GM19468 (cell line): ENCODE results near the gene SGMS1.
"Not testable (repeated sequence)": the region's sequence is repeated elsewhere in the genome, so short reads cannot be mapped to it uniquely, and the experiment has no call there.

Experiments used
- ATAC-seq: cut with Tn5 transposase; IDR thresholded peaks from one replicate; pipeline ENCODE4 v1.9.1; 2021; ENCODE audit warnings: mild to moderate bottlenecking, moderate library complexity, moderate number of reproducible peaks; ENCODE audit not compliant: unreplicated experiment; ENCODE audit errors: extremely low read depth

Gene SGMS1

DNA sequence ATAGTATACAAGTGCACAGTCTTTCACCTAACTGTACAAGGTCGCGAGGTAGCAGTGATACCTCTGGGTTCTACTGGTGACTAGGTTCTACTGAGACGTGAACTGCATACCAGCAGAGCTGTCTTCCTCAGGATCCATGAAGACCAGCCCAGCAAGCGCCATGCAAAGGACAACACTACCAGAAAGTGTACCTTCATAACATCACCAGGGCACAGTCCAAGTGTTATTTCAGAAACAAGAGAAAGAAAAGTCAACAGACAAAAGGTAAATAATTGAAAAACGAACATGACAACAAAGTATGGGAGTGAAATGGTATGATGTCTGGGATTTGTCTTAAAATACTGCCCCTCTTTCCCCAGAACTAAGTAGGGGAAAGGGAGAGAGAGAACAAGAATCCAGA lies 231.3 kb downstream of the SGMS1 start:
- ATAC-seq, result no peak

DNA sequence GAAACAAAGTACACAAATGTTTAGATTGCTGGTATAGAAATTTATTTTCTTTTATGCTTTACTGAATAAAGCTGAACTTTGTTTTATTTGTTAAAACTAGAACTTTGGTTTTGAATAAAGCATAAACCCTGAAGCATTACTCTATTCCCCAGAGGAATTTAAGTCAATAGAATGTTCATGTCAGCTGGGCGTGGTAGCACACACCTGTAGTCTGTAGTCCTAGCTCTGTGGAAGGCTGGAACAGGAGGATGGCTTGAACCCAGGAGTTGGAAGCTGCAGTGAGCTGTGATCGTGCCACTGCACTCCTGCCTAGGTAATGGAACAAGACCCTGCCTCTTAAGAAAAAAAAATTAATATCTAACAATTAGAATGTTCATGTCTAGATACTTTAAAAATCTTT lies 233.5 kb downstream of the SGMS1 start:
- ATAC-seq, result no peak

DNA sequence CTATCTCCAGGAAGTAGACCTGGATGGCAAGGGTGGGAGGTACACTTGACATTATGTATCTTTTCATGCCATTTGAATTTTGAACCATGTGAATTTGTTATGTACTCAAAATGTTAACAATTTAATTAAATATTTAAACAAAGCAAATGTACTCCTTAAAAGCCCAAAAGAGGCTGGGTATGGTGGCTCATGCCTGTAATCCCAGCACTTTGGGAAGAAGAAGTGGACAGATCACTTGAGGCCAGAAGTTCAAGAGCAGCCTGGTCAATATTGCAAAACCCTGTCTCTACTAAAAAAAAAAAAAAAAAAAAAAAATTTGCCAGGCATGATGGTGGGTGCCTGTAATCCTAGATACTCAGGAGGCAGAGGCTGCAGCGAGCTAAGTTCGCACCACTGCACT lies 235.6 kb downstream of the SGMS1 start:
- ATAC-seq, result no peak

DNA sequence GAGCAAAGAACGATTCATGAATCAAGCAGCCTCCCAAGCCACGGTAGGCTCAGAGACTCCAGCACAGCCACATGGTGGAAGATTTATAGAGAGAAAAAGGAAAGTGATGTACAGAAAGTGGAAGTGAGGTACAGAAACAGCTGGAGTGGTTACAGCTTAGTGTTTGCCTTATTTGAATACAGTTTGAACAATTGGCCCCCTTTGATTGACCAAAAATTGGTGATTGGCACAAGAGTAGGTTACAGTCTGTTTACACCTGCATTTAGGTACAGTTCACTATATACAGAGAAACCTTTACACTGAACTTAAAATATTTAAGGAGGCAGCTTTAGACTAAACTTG lies 236.1 kb downstream of the SGMS1 start:
- ATAC-seq, result peak; percentile 39

DNA sequence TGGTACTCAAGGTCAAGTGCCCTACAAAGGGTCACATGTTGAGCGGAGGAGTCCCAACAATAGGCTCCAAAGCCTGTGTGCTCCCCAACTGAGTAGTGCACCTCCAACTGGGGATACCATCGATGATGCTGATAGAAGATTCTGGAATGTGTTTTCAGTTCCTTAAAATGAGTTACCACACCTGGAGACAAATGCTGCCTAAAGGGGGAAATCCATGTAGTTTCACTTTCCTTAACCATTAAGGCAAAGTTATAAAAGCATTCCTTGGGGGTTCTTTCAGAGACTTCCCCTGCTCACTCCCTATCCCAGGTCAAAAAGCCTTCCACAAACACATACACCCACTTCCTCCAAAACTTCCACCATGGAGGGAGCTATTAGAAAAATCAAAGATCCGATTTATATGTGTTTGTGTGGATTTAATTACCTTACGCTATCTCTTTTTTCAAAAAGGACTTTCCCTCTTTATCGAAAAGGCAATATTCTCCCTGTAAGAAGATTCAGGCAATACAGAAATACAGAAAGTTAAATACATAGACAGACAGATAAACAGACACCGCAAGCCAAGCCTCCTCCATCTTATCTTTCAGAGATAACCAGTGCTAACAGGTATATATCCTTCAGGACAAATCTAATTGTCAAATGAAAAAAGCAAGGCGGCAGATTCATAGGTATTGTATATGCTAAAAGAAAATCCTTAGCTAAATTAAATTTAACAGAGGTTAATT lies 236.6 kb downstream of the SGMS1 start:
- ATAC-seq, result no peak

DNA sequence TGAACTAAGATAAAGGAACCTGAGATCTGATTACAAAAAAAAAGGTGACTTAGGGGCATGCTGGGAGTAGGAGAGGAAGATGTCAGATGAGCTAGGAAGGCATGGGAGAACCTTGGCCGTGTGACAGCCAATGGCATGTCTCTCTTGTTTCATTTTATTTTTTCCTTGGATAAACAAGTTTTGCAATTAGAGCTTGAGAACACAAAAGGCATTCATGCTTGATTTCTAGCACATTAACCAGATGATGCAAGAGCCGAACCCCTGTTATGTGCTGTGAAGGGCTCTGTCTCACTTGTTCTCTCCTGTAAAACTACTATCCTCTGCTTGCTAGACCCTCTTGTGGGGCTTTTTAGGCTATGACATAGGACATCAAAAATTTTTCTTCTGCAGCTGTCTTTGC lies 238.1 kb downstream of the SGMS1 start:
- no peak for ATAC-seq

DNA sequence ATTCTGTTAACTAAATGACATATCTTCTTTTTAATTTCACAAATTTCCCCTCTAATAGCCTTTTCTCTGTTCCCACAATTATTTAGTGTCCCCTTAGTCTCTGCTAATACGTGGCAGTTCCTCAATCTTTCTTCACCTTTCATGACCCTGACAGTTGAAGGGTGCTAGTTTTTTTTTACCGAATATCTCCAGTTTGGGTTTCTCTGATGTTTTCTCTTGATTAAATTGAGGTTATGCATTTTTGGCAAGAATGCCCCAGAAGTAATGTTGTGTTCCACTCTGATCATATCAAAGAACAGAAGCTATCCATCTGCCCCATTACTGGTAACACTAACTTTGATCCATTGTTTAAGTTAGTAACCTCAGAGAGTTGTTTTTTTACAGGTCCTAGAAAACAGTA lies 238.9 kb downstream of the SGMS1 start:
- ATAC-seq, result no peak

DNA sequence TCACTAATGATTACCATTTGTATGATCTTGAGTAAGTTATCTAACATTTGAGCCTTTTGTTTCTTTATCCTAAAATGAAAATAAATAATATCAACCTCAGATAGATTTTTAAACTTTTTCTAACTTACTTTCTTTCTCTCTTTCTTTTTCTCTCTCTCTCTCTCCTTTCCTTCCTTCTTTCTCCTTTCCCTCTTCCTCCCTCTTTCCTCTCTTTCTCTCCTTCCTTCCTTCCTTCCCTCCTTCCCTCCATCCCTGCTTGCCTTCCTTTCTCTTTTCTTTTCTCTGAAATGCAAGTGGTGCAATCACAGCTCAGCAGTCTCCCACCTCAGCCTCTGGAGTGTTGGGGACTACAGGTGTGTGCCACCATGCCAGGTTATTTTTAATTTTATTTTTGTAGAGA lies 239.5 kb downstream of the SGMS1 start:
- ATAC-seq, result no peak

DNA sequence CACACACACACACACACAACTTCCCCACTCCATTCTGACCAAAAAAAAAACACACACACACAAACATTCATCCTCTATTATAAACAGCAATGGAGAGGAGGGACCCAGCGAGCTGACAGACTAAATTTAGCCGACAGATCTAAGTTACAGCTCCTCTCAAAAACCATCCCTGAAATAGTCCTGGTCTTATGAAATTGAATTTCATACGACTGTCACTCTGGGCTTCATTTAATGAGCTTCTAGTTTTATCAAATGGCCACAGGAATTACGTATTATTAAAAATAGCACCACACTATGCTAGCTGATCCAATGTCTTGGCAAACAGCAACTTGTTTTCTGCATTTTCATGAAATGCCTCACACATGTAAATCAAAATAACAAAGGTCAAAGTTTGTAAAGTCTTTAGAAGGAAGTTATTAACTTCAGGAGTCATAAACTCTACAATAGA lies 241.2 kb downstream of the SGMS1 start:
- no peak for ATAC-seq

DNA sequence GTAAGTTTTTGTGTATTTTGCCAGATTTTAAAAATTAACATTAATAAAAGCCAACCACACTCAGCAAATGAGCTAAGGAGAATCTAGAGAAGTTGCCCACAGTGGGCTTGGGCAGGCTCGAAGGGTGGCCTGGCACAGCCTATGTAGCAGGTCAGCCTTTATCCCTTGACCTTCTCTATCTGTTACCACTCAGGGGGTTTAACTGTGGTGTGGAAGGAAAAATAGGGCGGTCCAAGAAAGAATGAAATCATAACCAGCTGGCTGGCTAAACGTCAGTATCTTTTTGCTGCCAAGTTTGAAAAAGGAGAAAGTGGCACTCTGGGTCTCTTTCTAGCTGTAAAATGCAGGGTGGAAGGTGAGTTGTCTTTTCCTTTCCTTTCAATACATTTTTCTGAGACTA lies 242.1 kb downstream of the SGMS1 start:
- ATAC-seq, result no peak

DNA sequence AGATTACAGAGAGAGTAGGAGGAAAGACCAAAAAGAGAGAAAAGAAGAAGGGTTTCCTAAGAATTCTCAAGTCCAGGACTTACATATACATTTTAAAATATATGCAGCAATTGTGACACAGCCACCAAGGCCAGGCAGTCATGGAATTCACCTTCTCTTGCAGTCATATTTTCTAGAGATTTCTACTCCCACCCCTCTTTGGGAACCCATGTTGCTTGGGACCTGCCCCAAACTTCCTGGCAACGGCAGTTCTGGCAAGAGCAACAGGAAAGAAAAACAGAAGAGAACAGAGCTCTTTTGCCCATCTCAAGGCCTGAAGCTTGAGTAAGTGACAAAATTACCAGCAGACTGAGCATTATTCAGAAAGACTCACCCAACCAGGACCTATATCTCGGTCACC lies 244.1 kb downstream of the SGMS1 start:
- ATAC-seq, result no peak

DNA sequence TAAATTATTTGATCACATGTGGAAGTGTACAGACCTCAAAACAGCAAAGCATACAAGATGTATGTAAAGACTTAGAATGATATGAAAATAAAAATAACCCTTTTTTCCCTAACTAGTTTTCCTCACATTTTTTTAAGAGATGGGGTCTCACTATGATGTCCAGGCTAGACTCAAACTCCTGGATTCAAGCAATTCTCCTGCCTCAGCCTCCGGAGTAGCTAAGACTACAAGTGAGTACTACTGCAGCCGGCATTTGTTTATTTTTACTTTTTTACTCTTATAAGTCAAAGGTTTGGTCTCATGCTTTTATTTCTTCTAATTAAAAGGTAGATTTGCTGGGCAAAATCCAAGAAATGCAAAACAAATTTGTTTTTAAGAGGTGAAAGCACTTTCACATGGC lies 248.0 kb downstream of the SGMS1 start:
- ATAC-seq, result no peak

DNA sequence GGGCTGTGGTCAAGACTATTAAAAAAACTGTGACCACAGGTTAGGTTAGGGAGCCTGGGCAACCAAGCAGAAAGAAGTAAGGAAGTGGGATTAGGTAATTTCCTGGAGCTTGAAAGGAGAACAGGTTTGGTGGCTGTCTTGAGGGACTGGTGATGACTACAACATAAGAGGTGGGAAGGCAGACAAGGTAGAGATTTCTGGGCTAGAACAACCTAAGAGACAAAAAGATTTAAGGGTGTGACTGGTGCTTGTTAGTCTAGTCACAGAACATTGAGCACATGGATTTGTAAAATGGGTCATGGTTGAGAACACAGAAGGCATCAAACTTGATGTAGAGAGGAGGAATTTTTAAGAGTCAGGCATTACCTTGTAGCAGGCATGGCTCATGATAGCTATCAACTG lies 248.7 kb downstream of the SGMS1 start:
- ATAC-seq, result no peak

DNA sequence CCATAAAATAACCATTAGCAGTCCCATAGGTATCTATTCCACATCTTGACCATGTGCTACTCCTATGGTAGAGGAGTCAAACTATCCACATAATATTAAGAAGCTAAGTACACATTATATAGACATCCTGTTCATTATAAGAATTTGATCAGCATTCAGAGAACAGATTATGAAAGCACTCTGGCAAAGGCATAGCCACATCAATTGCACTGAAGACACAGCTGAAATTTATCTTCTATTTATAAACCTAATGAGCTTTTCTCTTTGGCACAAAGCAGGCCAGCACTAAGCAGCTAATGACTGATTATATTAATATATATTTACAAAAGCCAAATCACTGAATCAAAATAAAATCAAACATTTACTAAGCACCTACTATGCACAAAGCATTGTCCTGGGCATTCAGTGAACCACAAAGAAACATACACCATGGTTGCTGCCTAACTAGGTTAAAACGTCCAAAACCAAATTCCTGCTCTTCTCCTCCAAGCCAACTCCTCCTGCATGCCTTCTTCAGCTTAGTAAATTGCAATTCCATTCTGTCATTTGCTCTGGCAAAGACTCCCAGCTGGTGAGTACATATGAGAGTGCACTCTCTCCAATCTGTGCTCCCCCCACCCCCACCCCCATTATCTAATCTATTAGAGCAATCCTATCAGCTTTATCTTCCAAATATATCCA lies 249.8 kb downstream of the SGMS1 start:
- no peak for ATAC-seq

DNA sequence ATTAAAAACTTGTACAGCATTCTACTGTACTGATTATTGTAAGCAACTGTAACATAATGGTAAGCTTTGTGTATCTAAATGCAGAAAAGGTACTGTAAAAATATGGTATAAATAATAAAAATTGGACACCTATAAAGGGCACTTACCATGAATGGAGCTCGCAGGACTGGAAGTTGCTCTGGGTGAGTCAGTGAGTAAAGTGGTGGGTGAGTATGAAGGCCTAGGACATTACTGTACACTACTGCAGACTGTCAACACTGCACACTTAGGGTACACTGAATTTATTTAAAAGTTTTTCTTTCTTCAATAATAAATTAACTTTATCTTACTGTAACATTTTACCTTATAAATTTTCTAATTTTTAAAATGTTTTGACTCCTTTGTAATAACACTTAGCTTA lies 253.8 kb downstream of the SGMS1 start:
- ATAC-seq, result no peak

DNA sequence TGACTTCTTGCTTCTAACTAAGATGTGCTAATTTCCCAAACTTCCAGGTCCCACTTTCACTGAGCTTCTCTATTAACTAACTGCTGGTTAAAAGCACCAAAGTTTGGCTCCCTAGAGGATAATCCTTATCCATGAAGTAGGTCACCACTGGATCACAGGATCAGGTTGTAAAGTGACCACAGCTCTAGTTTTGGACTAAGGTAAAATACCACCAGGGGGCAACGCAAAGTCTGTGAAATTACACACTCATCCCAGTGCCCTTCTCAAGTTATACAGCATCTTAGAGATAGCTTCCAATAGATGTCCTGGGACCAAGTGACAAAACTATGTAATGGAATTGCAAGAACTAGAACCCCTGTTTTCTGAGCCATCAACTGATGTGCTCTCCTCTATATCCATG lies 256.0 kb downstream of the SGMS1 start:
- ATAC-seq, result no peak

DNA sequence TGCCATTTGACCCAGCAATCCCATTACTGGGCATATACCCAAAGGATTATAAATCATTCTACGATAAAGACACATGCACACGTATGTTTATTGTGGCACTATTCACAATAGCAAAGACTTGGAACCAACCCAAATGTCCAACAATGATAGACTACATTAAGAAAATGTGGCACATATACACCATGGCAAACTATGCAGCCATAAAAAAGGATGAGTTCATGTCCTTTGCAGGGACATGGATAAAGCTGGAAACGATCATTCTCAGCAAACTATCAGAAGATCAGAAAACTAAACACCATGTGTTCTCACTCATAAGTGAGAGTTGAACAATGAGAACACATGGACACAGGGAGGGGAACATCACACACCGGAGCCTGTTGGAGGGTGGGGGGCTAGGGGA lies 257.3 kb downstream of the SGMS1 start:
- not testable (repeated sequence) for ATAC-seq

DNA sequence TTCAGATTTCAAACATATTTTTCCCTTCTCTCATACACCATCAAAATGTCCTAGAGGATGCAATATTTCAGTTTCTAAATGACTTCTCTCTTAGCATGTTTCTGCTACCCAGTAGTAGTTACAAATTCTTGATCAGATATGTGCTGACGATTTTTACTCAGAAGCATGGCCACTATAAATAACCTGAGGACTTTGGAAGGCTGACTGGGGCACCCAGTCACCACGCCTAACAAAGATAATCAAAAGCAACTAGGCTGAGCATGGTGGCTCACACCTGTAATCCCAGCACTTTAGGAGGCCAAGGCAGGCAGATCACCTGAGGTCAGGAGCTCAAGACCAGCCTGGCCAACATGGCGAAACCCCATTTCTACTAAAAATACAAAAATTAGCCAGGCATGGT lies 259.0 kb downstream of the SGMS1 start:
- ATAC-seq, result not testable (repeated sequence)

DNA sequence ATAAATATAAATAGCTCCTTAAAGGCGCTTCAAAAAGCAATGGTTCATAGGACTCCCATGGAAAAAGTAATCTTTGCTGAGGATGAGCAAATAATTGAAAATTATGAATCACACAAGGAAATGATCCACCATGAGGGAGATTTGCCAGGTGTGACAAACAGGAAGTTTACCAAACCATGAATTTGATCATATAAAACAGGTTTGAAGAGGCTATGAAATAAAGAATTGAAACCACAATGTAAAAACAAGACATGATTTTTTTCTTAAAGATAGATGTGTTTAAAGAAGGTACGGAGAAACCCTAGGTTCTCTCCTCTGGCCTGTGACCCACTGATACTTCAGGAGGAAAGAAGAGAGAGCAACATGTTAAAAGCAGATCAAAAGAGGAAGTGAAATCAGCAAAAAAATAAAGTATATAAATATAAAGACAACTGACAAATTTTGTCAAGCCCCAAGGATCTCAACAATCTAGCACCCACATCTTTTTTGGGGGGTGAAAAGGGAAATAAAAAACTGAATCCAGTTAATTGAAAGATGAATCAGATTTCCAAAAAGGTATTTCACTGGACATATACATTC lies 261.1 kb downstream of the SGMS1 start:
- peak; percentile 74 for ATAC-seq

DNA sequence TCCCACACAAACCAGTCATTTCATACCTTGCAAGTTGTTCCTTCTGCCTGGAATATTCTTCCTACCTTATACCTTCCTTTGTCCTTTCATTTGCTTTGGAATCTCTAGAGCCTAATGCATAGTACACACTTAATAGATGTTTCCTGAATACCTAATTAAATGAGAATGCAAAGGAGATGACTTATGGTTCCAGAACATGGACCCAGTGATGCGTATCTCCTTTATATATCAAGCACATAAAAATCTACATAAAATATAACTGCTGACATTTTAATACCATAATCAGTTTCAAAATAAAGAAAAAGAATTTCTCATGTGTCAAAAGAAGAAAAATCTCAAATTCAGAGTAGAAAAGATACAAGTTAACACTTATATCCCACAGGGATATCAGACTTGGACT lies 261.8 kb downstream of the SGMS1 start:
- ATAC-seq, result no peak

DNA sequence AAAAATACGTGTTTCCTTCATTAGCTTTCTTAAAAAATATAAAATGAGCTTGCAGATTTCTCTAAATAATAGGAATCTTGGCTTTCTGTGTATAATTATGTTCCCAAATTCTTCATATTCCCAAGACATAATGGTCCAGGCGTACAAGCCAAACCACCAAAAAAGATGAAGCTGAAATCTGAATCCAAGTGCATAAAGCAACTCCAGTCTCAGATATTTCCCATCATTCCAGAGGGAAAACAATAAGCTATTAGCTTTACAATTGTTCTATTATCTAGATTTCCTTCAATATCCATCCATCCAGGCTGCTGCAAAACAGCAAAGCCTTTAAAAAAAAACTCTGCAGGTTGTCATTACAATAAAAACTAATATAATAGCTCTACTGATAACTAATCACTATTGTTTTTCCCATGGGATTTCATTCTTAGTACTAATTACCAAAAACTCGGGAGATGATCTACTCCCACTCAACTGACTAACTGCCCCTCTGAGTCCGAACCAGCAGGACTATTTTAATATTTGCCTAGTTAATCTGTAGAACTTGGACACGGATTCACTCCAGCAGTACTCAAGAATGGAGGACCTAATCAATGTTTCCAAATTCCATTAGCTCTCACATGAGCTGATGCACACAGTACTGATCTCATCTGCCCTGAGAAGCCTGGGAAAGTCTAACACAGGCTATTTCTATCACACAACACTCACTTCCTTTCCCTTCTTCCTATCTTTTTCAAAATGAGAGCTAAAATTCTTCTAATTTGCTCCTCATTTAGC lies 263.5 kb downstream of the SGMS1 start:
- ATAC-seq, result no peak
